Measurements from ENCODE around the gene RHOH. TPM values are rescaled to one million over a fixed set of nuclear protein-coding genes. Genes with fewer than 3 reads are reported as not detected.

The RHOH gene
- total RNA-seq, 1 donor from 2014 or later, result 11.2 TPM

GRCh38 chr4:40232610-40233009 is 35.8 kb downstream of the RHOH start:
- peaks cover 4% of the 10 kb centered on the region for H3K27me3 Mint-ChIP-seq (ENCODE audit: insufficient read depth, low read depth)
- Histone ChIP-seq H3K4me3 (no peak overlapping the region), H3K79me2 (ENCODE audit: low read depth) (no peaks in the 10 kb centered on the region), H4K20me1 (ENCODE audit: low read depth) (no peaks in the 10 kb centered on the region), H3K9me3 (ENCODE audit: low read depth) (no peaks in the 10 kb centered on the region), H3K27me3 (no peaks in the 10 kb centered on the region), H3K9ac (no peak overlapping the region), H3F3A (ENCODE audit: low read depth) (no peaks in the 10 kb centered on the region), H3K27ac (no peak overlapping the region), H3K36me3 (no peaks in the 10 kb centered on the region), H3K4me2 (no peak overlapping the region), H3K4me1 (peaks cover 6% of the 10 kb centered on the region), H2AFZ (replicated peaks) (no peak overlapping the region)
- no peak overlapping the region for H3K27ac Mint-ChIP-seq
- H3K4me1 Mint-ChIP-seq, result peaks cover 18% of the 10 kb centered on the region
- no peak for DNase-seq (ENCODE audit: low spot score)
- no peak for TF ChIP-seq CTCF (IDR thresholded peaks at IDR 0.05)
- no peak for TF ChIP-seq EZH2 (IDR thresholded peaks at IDR 0.05)
- no peak for TF ChIP-seq EZH2phosphoT487 (IDR thresholded peaks at IDR 0.05)
- H3K4me3 Mint-ChIP-seq, result no peak overlapping the region
- H3K36me3 Mint-ChIP-seq, result peaks cover 10% of the 10 kb centered on the region
- no peaks in the 10 kb centered on the region for H3K9me3 Mint-ChIP-seq

GRCh38 chr4:40233227-40233626 is 36.4 kb downstream of the RHOH start:
- H3K27ac Mint-ChIP-seq, result no peak overlapping the region
- H2AFZ ChIP-seq (replicated peaks), result no peak overlapping the region
- no peaks in the 10 kb centered on the region for H3K36me3 ChIP-seq
- no peaks in the 10 kb centered on the region for H3K27me3 ChIP-seq
- peaks cover 19% of the 10 kb centered on the region for H3K4me1 Mint-ChIP-seq
- TF ChIP-seq CTCF (IDR thresholded peaks at IDR 0.05) (no peak), EZH2 (IDR thresholded peaks at IDR 0.05) (no peak), EZH2phosphoT487 (IDR thresholded peaks at IDR 0.05) (no peak)
- H3K9ac ChIP-seq, result no peak overlapping the region
- no peak for DNase-seq (ENCODE audit: low spot score)
- H3K4me2 ChIP-seq, result no peak overlapping the region
- H3K4me1 ChIP-seq, result peaks cover 6% of the 10 kb centered on the region
- H3K36me3 Mint-ChIP-seq, result peaks cover 10% of the 10 kb centered on the region
- no peak overlapping the region for H3K4me3 ChIP-seq
- no peaks in the 10 kb centered on the region for H3K9me3 Mint-ChIP-seq
- no peaks in the 10 kb centered on the region for H3K79me2 ChIP-seq (ENCODE audit: low read depth)
- H3K9me3 ChIP-seq (ENCODE audit: low read depth), result no peaks in the 10 kb centered on the region
- H4K20me1 ChIP-seq (ENCODE audit: low read depth), result no peaks in the 10 kb centered on the region
- peaks cover 4% of the 10 kb centered on the region for H3K27me3 Mint-ChIP-seq (ENCODE audit: insufficient read depth, low read depth)
- H3K27ac ChIP-seq, result no peak overlapping the region
- H3F3A ChIP-seq (ENCODE audit: low read depth), result no peaks in the 10 kb centered on the region
- H3K4me3 Mint-ChIP-seq, result no peak overlapping the region

- Histone ChIP-seq H3K4me1 (peaks cover 6% of the 10 kb centered on the region), H2AFZ (replicated peaks) (no peak overlapping the region), H3K27me3 (no peaks in the 10 kb centered on the region), H3K4me2 (no peak overlapping the region), H3K9me3 (ENCODE audit: low read depth) (no peaks in the 10 kb centered on the region), H3K36me3 (no peaks in the 10 kb centered on the region), H3K27ac (no peak overlapping the region), H3F3A (ENCODE audit: low read depth) (no peaks in the 10 kb centered on the region), H3K9ac (no peak overlapping the region), H3K4me3 (no peak overlapping the region), H4K20me1 (ENCODE audit: low read depth) (no peaks in the 10 kb centered on the region), H3K79me2 (ENCODE audit: low read depth) (no peaks in the 10 kb centered on the region)
- H3K27ac Mint-ChIP-seq, result no peak overlapping the region
- no peak for DNase-seq (ENCODE audit: low spot score)
- peaks cover 10% of the 10 kb centered on the region for H3K36me3 Mint-ChIP-seq
- H3K9me3 Mint-ChIP-seq, result no peaks in the 10 kb centered on the region
- peaks cover 4% of the 10 kb centered on the region for H3K27me3 Mint-ChIP-seq (ENCODE audit: insufficient read depth, low read depth)
- H3K4me3 Mint-ChIP-seq, result no peak overlapping the region
- peaks cover 17% of the 10 kb centered on the region for H3K4me1 Mint-ChIP-seq
- TF ChIP-seq EZH2phosphoT487 (IDR thresholded peaks at IDR 0.05), result no peak
These were observed 37.7 kb downstream of the RHOH start for GRCh38 chr4:40234519-40235039.

DNA sequence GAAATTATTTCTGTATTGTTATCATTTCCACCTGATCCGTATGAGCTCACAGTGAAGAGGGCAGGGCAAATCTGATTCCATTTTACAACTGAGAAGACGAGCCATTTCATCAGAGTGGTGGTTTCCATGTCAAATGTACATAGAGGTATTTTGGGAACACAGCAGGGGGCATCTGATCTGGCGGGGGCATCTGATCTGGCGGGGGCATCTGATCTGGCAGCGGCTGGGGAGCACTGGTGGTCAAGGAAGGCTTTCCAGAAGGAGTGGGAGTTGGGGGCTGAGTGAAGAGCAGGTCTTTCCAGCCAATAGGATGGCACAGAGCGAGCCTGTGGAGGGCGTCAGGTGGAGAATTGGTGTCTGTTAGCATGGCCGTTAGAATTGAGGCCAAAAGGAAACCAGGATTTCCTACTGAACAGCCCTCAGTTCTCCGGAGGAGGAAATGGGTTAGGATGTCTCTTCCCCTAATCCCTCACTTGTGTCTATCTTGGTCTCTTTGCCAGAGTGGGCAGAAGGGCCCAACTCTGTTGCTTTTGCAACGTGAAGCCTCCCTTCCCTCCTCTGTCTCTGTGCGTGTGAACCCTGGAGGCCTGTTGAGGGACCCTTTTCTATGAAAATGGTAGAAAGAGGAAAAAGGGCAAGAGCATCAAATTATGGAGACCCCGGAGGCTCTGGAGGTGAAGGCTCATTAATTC is 41.3 kb downstream of the RHOH start:
- H3K27me3 ChIP-seq, result no peaks in the 10 kb centered on the region
- peak overlapping the region; percentile 62 for H3K27ac Mint-ChIP-seq
- peaks cover 11% of the 10 kb centered on the region for H3K36me3 Mint-ChIP-seq
- H4K20me1 ChIP-seq (ENCODE audit: low read depth), result no peaks in the 10 kb centered on the region
- no peaks in the 10 kb centered on the region for H3K9me3 ChIP-seq (ENCODE audit: low read depth)
- H3K4me1 ChIP-seq, result no peaks in the 10 kb centered on the region
- H3K79me2 ChIP-seq (ENCODE audit: low read depth), result no peaks in the 10 kb centered on the region
- H3K4me3 ChIP-seq, result no peak overlapping the region
- H3K4me3 Mint-ChIP-seq, result no peak overlapping the region
- H3K36me3 ChIP-seq, result no peaks in the 10 kb centered on the region
- no peak for DNase-seq (ENCODE audit: low spot score)
- no peaks in the 10 kb centered on the region for H3F3A ChIP-seq (ENCODE audit: low read depth)
- H3K27ac ChIP-seq, result no peak overlapping the region
- H2AFZ ChIP-seq (replicated peaks), result no peak overlapping the region
- H3K9ac ChIP-seq, result no peak overlapping the region
- TF ChIP-seq EZH2 (IDR thresholded peaks at IDR 0.05) (no peak), CTCF (IDR thresholded peaks at IDR 0.05) (no peak), EZH2phosphoT487 (IDR thresholded peaks at IDR 0.05) (no peak)
- H3K9me3 Mint-ChIP-seq, result no peaks in the 10 kb centered on the region
- no peak overlapping the region for H3K4me2 ChIP-seq
- peaks cover 10% of the 10 kb centered on the region for H3K4me1 Mint-ChIP-seq
- H3K27me3 Mint-ChIP-seq (ENCODE audit: insufficient read depth, low read depth), result no peaks in the 10 kb centered on the region
